ENCODE data around the gene NLGN4X. TPM values are rescaled to one million over a fixed set of nuclear protein-coding genes. Genes with fewer than 3 reads are reported as not detected.

The NLGN4X gene
- total RNA-seq, 1 donor from 2014 or later = not detected

DNA sequence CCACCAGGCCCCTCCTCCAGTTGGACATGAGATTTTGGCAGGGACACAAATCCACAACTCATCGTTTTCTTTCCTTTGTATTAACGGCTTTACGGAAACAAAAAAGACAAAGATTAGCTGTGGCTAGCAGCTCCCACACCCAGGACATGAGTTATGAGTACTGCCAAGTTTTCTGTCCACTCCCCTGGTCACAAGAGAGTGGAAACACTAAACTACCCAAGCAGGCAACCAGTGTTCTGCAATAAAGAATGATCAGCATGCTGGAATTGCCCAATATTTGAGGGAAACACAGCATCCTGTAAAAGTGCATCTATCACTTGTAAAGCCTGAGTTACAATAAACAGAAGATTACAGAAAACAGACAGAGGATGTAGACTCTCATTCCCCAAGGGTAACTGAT lies 358.4 kb downstream of the NLGN4X start:
- intact Hi-C loops (cut with micrococcal nuclease) = no loop called here

DNA sequence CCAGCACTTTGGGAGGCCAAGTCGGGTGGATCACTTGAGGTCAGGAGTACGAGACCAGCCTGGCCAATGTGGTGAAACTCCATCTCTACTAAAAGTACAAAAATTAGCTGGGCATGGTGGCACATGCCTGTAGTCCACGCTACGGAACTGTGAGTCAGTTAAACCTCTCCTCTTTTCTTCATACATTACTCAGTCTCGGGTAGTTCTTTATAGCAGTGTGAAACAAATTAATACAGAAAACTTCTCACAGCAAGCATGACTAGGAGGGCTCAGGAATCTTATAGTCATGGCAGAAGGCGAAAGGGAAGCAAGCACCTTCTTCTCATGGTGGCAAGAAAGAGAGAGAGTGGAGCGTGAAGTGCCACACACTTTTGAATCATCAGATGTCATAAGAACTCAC lies 358.9 kb downstream of the NLGN4X start:
- intact Hi-C loops (cut with micrococcal nuclease) = no loop called here

DNA sequence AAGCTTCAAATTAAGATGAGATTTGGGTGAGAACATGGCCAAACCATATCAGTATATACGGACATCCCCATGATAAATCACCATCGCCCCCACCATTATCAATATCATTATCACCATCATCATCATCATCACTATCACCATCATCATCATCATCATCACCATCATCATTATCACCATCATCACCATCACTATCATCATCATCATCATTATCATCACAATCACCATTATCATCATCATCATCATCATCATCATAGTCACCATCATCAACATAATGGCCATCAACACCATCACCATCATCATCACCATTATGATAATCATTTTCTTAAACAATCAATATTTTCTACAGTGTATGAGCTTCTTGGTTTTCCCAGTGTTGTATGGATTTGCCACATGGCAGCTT lies 360.9 kb downstream of the NLGN4X start:
- intact Hi-C loops (cut with micrococcal nuclease) = no loop called here

DNA sequence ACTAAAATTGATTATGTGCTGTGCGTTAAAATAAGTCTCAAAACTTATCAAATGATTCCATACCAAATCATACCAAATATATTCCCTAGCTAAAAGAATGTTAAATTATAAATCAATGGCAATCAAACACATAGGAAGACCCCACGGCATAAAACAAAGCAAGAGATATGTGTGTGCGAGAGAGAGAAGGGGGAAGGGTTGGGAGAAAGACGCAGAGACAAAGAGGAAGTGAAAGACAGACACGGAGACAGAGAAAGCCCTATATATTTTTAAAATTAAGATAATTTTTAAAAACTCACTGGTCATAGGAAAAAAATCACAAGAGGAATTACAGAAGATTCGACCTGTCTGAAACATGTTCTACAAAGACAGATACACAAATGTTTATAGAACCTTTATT lies 371.4 kb downstream of the NLGN4X start:
- intact Hi-C loops (cut with micrococcal nuclease) = no loop called here

DNA sequence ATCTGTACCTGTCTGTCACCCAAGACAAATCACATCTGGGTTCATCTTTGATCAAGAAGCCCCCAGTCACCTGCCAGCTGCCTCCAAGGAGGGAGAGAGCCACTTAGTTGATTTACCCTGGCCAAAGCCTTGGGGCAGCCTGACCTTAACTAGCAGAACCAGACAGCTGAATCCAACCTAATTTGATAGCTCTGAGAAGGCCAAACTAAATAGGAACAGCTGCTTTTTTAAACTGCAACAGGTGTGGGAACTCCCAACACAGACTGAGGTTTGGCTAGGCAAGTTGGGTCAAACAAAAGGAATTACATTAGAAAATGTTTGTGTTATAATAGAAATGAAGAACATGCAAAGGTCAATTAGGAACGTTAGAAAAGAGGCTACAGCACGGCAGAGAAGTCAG lies 375.7 kb downstream of the NLGN4X start:
- intact Hi-C loops (cut with micrococcal nuclease) = no loop called here

DNA sequence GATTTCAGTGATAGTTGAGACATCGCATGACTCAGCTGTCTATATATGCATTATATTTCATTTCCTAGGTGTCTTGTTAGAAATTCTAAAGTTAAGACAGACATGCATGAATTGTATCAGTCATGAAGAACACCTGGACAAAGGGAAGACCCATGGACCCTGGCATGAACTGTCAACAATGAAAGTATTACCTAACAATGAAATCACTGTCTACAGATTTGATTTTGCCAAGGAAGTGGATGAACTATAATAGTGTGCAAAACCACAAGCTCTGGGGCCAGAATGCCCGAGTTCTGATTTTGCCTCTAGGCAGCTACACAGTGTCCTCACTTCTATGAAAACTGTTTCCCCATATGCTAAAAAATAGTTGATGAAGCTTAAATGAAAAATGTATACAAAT lies 386.1 kb downstream of the NLGN4X start:
- intact Hi-C loops (cut with micrococcal nuclease) = no loop called here

Measured in T-helper 1 cell treated with Interleukin-12 subunit alpha and Interleukin-12 subunit beta and Interleukin-4 antibody, amounts not matched to agents 30 ng/mL and 1 ng/mL, for 36 hours (primary cell).